GM12892 (cell line): ENCODE data around the gene TIRAP.

Experiments used
- POLR2A ChIP-seq: IDR thresholded peaks from 2 replicates; pipeline ENCODE4 v1.6.1; 2011; ENCODE audit warnings: low read depth, low read length, control low read depth
- POLR2AphosphoS5 ChIP-seq: IDR thresholded peaks from 2 replicates; pipeline ENCODE4 v1.6.1; 2011; ENCODE audit warnings: low read depth, low read length, control low read depth

- TF ChIP-seq POLR2A (no peak), POLR2AphosphoS5 (no peak; the same call in 1 of the 2 replicates)
Measured at GRCh38 chr11:126263489-126263888, 19.4 kb upstream of the TIRAP start.
